HepG2 (cell line): ENCODE measurements around the gene HELT.
A peak's percentile ranks its signal among the peaks of the same experiment; 100 is the strongest.

Experiments
- ZMYM2 ChIP-seq: sonication (generic); formaldehyde crosslinking; IDR thresholded peaks from 2 replicates; pipeline ENCODE4 v1.8.0; 2022; ENCODE audit warnings: mild to moderate bottlenecking, missing genetic modification reagents
- TF ChIP-seq, protein P1 (sequence below): sonication (generic); formaldehyde crosslinking; IDR thresholded peaks from 2 replicates; pipeline ENCODE4 v1.4.0; 2020; ENCODE audit warnings: mild to moderate bottlenecking, missing genetic modification reagents
- TF ChIP-seq, protein P2 (sequence below): sonication (generic); formaldehyde crosslinking; IDR thresholded peaks from 2 replicates; pipeline ENCODE4 v1.5.0; 2020; ENCODE audit warnings: mild to moderate bottlenecking, missing genetic modification reagents, moderate library complexity
- TF ChIP-seq, protein P3 (sequence below): sonication (generic); formaldehyde crosslinking; IDR thresholded peaks from 2 replicates; pipeline ENCODE4 v1.4.0; 2020; ENCODE audit warnings: missing genetic modification reagents

DNA sequence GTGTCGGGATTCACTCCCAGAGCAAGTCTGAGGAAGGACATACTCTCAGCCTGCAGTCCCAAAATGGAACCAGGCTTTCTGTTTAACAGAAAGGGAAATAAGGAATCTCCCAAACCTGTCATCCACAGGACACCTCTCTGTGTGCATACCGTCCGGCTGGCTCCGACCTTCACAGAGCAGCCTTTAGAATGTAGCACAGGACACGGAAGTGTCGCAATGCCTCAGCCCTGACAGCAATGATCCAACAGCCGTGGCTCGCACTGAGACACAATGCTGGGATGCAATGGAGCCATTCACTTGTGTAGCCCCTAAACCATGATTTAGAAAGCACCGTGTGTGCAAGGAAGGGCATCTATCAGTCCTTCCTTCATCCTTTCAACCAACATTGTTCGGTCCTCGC, 15.5 kb upstream of the HELT start:
- TF ChIP-seq, protein P1, sequence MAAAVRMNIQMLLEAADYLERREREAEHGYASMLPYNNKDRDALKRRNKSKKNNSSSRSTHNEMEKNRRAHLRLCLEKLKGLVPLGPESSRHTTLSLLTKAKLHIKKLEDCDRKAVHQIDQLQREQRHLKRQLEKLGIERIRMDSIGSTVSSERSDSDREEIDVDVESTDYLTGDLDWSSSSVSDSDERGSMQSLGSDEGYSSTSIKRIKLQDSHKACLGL (CRISPR knock-in tag) = no peak
- TF ChIP-seq, protein P2, sequence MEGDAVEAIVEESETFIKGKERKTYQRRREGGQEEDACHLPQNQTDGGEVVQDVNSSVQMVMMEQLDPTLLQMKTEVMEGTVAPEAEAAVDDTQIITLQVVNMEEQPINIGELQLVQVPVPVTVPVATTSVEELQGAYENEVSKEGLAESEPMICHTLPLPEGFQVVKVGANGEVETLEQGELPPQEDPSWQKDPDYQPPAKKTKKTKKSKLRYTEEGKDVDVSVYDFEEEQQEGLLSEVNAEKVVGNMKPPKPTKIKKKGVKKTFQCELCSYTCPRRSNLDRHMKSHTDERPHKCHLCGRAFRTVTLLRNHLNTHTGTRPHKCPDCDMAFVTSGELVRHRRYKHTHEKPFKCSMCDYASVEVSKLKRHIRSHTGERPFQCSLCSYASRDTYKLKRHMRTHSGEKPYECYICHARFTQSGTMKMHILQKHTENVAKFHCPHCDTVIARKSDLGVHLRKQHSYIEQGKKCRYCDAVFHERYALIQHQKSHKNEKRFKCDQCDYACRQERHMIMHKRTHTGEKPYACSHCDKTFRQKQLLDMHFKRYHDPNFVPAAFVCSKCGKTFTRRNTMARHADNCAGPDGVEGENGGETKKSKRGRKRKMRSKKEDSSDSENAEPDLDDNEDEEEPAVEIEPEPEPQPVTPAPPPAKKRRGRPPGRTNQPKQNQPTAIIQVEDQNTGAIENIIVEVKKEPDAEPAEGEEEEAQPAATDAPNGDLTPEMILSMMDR (CRISPR knock-in tag) = peak; percentile 15; the same call in 1 of the 2 replicates
- TF ChIP-seq, protein P3, sequence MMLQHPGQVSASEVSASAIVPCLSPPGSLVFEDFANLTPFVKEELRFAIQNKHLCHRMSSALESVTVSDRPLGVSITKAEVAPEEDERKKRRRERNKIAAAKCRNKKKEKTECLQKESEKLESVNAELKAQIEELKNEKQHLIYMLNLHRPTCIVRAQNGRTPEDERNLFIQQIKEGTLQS (CRISPR knock-in tag) = no peak
- no peak for TF ChIP-seq ZMYM2 (CRISPR knock-in tag)
